GM21390 (cell line): ENCODE measurements around the gene DCUN1D1.

Experiments
- ATAC-seq: cut with Tn5 transposase; IDR thresholded peaks from one replicate; pipeline ENCODE4 v1.9.1; 2021; ENCODE audit not compliant: unreplicated experiment

Gene DCUN1D1

DNA sequence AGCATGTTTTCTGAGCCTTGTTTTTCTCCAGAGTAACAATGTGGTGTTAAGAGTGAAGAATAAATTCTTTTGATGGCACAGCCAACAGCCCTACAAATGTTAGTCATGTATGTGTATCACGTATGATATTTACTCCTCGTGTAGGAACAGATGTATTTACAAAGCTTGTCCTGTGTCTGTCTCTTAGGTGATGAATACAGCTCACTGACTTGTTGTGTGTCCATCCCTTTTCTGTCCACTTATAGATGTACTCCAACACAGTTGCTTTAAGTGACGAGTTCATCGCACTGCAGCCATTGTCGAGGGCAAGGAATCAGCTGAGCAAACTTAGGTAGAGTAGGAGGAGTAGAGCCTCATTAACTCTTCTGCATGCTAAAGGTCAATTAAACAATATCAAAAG, 78.1 kb downstream of the DCUN1D1 start:
- ATAC-seq, result no peak

DNA sequence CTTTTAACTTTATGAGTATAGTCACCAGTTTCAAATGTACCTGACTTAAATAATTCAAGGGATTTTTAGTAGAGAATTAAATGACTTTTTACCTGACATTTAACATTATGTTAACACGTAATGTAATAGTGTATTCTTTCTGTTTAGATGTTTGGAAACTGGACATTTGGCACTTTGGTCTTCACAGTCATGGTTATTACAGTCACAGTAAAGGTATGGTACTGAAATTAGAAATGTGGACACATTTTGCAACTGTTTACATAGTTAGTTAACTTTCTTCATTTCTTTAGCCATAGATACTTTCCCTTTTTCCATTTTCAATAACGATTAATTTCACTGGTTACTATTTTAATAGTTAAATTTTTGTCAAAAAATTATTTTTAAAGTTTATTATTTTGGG, 83.8 kb downstream of the DCUN1D1 start:
- no peak for ATAC-seq

DNA sequence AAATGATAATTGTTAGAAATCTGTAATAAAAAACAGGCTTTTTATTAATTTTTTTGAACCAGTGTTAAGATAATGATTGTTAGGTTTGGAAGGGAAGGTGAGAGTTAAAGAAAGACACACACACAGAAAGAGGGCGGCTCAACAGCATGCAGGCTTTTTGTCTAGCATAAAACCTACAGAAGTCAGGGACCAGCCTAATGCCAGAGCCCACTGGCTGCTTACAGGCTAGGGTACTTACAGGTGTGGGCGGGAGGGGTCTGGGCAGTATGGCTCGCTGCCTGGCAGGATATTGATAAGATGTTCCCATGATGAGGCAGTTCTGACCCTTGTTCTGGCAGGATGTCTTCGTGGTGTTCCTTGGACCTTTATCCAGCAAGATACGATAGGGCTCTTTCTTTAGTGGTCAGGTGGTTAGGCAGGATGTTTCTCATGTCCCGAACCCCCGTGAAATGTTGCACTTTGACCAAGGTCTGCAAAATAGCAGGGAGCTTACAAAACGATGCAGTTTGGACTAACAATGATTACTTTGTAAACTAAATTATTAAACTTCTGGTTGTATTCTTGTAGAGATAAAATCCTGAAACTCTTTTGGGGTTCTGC, 84.7 kb downstream of the DCUN1D1 start:
- ATAC-seq, result no peak

DNA sequence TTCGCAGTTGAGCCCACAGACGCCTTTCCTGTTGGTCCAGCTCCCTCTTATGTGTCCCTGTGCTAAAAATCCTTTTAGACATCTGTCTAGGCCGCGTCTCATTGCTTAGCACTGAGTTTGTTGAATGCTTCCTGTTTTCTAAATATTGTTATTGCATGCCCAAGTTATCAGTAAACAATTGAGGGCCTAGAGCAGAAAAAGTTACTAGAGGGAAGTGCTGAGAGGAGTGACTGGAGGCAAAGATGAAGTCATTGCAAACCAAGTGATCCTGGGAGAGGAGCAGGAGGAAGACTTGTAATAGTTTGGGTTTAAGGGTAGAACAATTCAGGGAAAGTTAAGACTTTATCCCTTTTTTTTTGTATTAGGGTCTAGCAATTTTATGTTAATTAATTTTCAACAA, 88.1 kb downstream of the DCUN1D1 start:
- no peak for ATAC-seq

DNA sequence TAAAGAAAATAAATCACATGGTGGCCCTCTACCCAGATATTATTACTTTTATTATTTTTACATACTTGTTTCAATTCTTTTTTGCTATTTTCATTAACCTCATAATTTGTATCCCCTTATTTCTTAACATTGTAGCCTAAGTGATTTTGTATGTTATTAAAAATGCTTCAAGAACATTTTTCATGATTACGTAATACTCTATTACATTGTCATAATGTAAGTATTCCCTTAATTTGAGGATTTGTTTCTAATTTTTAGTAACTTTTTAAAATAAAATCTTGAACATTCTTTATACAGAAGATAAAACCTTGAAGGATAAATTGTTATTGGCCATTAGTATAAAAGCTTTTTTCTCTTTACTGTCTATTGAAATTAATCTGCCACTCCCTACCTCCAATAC, 89.0 kb downstream of the DCUN1D1 start:
- no peak for ATAC-seq

DNA sequence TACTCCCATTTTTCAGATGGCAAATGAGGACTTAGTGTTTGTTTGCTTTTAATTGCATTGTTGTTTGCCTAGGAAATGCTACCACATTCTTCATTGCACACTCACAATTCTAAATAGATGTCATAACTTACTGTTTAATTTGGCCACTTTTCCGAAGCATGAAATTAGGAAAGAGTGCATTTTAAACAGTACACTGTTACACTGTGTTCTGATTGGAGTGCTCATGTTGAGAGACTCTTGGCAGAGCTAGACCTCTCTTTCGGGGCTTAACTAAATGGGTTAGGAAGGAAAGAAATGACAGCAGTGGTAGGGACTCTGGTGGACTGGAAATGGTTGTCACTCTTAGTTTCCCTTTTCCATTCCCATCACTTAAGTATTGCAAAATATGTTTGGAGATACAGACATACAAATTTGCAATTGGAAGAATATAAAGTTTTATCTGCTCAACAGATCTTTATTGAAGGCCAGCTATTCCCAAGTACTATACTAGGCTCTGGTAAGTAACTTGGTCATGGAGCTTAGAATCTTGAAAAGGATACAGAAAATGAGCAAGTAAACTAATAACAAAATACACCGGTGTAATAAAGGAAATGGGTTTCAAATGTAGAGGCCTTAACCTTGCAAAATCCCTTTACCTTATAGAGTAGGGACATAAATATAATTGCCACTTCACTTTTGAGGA, 90.2 kb downstream of the DCUN1D1 start:
- no peak for ATAC-seq
